ENCODE results near the gene GFOD1.

GRCh38 chr6:13526727-13527670 lies 39.6 kb upstream of the GFOD1 start:
- no peak for TF ChIP-seq CTCF (IDR thresholded peaks at IDR 0.05; ENCODE audit: poor library complexity, severe bottlenecking)
- no peak for TF ChIP-seq POLR2AphosphoS5 (IDR thresholded peaks at IDR 0.05)
- TF ChIP-seq EP300 (conservative IDR thresholded peaks at IDR 0.05; ENCODE audit: poor library complexity, severe bottlenecking): no peak
- TF ChIP-seq EZH2 (IDR thresholded peaks at IDR 0.05; ENCODE audit: borderline replicate concordance, insufficient read depth, low read length, poor library complexity, severe bottlenecking): no peak
- no peak for TF ChIP-seq TAF1 (IDR thresholded peaks at IDR 0.05; ENCODE audit: low read depth)
- TF ChIP-seq REST (IDR thresholded peaks at IDR 0.05; ENCODE audit: borderline replicate concordance): no peak
- no peak for TF ChIP-seq SMC3 (conservative IDR thresholded peaks at IDR 0.05; ENCODE audit: poor library complexity)
